Testis (tissue), 3 donors: Measurements from ENCODE around the gene NR4A3. TPM values are rescaled to one million over a fixed set of nuclear protein-coding genes. Genes with fewer than 3 reads are reported as not detected.
A peak's percentile ranks its signal among the peaks of the same experiment; 100 is the strongest.

ENCODE experiments used
- DNase-seq: peaks from one replicate; pipeline ENCODE4 v3.0.0-alpha.2; 2019
- H3K27ac ChIP-seq, 2 donors: fragments of 200-600 bp; sonication (generic); one replicate each; pipeline ENCODE4 v1.5.1; 2019
- H3K27me3 ChIP-seq: fragments of 200-600 bp; sonication (generic); one replicate; pipeline ENCODE4 v1.5.1; 2019
- H3K36me3 ChIP-seq: fragments of 200-600 bp; sonication (generic); one replicate; pipeline ENCODE4 v1.5.1; 2017; ENCODE audit warnings: low read depth; ENCODE audit errors: missing control alignments
- H3K4me1 ChIP-seq: fragments of 200-600 bp; sonication (generic); one replicate; pipeline ENCODE4 v1.5.1; 2019
- H3K4me3 ChIP-seq, 2 donors: fragments of 200-600 bp; sonication (generic); one replicate each; pipeline ENCODE4 v1.5.1; 2017 to 2019
- H3K9me3 ChIP-seq: fragments of 200-600 bp; sonication (generic); one replicate; pipeline ENCODE4 v1.5.1; 2017
- POLR2A ChIP-seq: fragments of 450-650 bp; IDR thresholded peaks from one replicate; pipeline ENCODE4 v1.6.1; 2017; ENCODE audit warnings: antibody characterized with exemption, mild to moderate bottlenecking, moderate library complexity
- WGBS, 2 donors: methylation state at CpG; one replicate each; pipeline ENCODE4 v1.1.5; 2018; 5-methylcytosine and 5-hydroxymethylcytosine counted together
- intact Hi-C: fragments of 100-400 bp; cut with DNase I; formaldehyde crosslinking; loops from one replicate; pipeline ENCODE4 v1.15.1; 2023; ENCODE audit warnings: low total_unique reads
- polyA plus RNA-seq: library from polyadenylated mRNA; stranded (reverse); fragments of 350-450 nt; fragmentation: Illumina TruSeq; extraction: RNeasy Lipid Tissue Mini Kit (QIAGEN cat#74804); gene quantifications from one replicate; pipeline ENCODE4 v1.2.3, GENCODE V29; 2014; ENCODE audit warnings: low read depth, low replicate concordance; ENCODE audit not compliant: insufficient read depth
- total RNA-seq, 2 donors: library from RNA; depleted of rRNA; stranded (reverse); fragments of >200 nt; gene quantifications; one replicate each; pipeline ENCODE4 v1.2.3, GENCODE V29; 2016
- TF ChIP-seq, protein P1 (sequence below), 3 experiments: fragments of 450-650 bp in 2 of 3; fragments of 200-600 bp in 1 of 3; sonication (generic) in 1 of 3; IDR thresholded peaks; one replicate each; pipeline ENCODE4 v1.5.1; 2016 to 2019; ENCODE audit warnings: antibody characterized with exemption in 3 of 3, mild to moderate bottlenecking in 2 of 3, moderate library complexity in 1 of 3

The NR4A3 gene
- total and polyA plus RNA-seq, 3 donors from 2014 or later = 1.7 to 3.0 (median 2.5) TPM

- TF ChIP-seq, protein P1, sequence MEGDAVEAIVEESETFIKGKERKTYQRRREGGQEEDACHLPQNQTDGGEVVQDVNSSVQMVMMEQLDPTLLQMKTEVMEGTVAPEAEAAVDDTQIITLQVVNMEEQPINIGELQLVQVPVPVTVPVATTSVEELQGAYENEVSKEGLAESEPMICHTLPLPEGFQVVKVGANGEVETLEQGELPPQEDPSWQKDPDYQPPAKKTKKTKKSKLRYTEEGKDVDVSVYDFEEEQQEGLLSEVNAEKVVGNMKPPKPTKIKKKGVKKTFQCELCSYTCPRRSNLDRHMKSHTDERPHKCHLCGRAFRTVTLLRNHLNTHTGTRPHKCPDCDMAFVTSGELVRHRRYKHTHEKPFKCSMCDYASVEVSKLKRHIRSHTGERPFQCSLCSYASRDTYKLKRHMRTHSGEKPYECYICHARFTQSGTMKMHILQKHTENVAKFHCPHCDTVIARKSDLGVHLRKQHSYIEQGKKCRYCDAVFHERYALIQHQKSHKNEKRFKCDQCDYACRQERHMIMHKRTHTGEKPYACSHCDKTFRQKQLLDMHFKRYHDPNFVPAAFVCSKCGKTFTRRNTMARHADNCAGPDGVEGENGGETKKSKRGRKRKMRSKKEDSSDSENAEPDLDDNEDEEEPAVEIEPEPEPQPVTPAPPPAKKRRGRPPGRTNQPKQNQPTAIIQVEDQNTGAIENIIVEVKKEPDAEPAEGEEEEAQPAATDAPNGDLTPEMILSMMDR (IDR thresholded peaks at IDR 0.05) = no peak
- TF ChIP-seq POLR2A = no peak
- Histone ChIP-seq H3K4me3 (no peak overlapping the region), H3K36me3 (no peaks in the 10 kb centered on the region), H3K9me3 (no peaks in the 10 kb centered on the region), H3K4me1 (no peaks in the 10 kb centered on the region), H3K27ac (no peak overlapping the region), H3K27me3 (no peaks in the 10 kb centered on the region)
- intact Hi-C loops = no loop called here
- no peak for DNase-seq
- 97 to 98% methylated on average over 6 of the region's 6 CpGs for WGBS, 2 donors
Observed at GRCh38 chr9:99895510-99895909, 73.8 kb downstream of the NR4A3 start.

- H3K27me3 ChIP-seq = no peaks in the 10 kb centered on the region
- H3K27ac ChIP-seq = no peak overlapping the region
- no peak overlapping the region for H3K4me3 ChIP-seq
- H3K9me3 ChIP-seq = no peaks in the 10 kb centered on the region
- H3K4me1 ChIP-seq = no peaks in the 10 kb centered on the region
- intact Hi-C loops = no loop called here
- DNase-seq = no peak
- H3K36me3 ChIP-seq = no peaks in the 10 kb centered on the region
- no peak for TF ChIP-seq POLR2A
- TF ChIP-seq, protein P1 (IDR thresholded peaks at IDR 0.05) = no peak
- 94 to 96% methylated on average over 2 of the region's 2 CpGs for WGBS, 2 donors
Observed at GRCh38 chr9:99896119-99896518, 74.4 kb downstream of the NR4A3 start.

DNA sequence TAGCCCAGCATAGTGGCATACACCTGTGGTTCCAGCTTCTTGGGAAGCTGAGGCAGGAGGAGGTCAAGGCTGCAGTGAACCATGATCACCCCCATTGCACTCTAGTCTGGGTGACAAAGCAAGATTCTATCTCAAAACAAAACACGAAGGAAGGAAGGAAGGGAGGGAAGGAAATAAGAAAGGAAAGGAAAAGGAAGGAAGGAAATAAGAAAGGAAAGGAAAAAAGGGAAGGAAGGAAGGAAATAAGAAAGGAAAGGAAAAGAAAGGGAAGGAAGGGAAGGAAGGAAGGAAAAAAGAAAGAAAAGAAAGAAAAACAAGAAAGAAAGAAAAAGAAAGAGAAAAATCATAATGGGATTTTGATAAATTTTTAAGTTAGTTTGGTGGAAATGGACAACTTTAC lies 81.7 kb downstream of the NR4A3 start:
- intact Hi-C loops = no loop called here
- WGBS, 2 donors = 80 to 88% methylated on average over 1 of the region's 1 CpG
- no peak for TF ChIP-seq POLR2A
- TF ChIP-seq, protein P1 (IDR thresholded peaks at IDR 0.05) = no peak

GRCh38 chr9:99905833-99906402 lies 84.2 kb downstream of the NR4A3 start:
- H3K9me3 ChIP-seq = no peaks in the 10 kb centered on the region
- H3K27ac ChIP-seq = peak overlapping the region; percentile 94 to 98
- intact Hi-C loops = loop anchor here (5.0 kb wide), 1 partner anchor 84 kb away; the partner anchor contains the start of gene NR4A3
- no peaks in the 10 kb centered on the region for H3K27me3 ChIP-seq
- 18 to 19% methylated on average over 9 of the region's 9 CpGs for WGBS, 2 donors
- H3K36me3 ChIP-seq = no peaks in the 10 kb centered on the region
- TF ChIP-seq POLR2A = no peak
- TF ChIP-seq, protein P1 (IDR thresholded peaks at IDR 0.05) = no peak
- H3K4me3 ChIP-seq = peak overlapping the region; percentile 81 to 93
- no peak for DNase-seq
- peaks cover 11% of the 10 kb centered on the region for H3K4me1 ChIP-seq

More for the DNA sequence above, 81.7 kb downstream of the NR4A3 start:
- H3K4me1 ChIP-seq = peaks cover 11% of the 10 kb centered on the region
- no peak for DNase-seq
- no peak overlapping the region for H3K27ac ChIP-seq
- no peaks in the 10 kb centered on the region for H3K36me3 ChIP-seq
- H3K27me3 ChIP-seq = no peaks in the 10 kb centered on the region
- no peak overlapping the region for H3K4me3 ChIP-seq
- no peaks in the 10 kb centered on the region for H3K9me3 ChIP-seq
